Bone marrow (tissue), 2 donors: ENCODE results near the gene UBE2J1.
A peak's percentile ranks its signal among the peaks of the same experiment; 100 is the strongest.
"Not testable (repeated sequence)": the region's sequence is repeated elsewhere in the genome, so short reads cannot be mapped to it uniquely, and the experiment has no call there.

Experiments
- DNase-seq, 2 donors: peaks; one replicate each; lab custom pipeline; 2025; lab: John Stamatoyannopoulos, UW

Gene UBE2J1, protein sequence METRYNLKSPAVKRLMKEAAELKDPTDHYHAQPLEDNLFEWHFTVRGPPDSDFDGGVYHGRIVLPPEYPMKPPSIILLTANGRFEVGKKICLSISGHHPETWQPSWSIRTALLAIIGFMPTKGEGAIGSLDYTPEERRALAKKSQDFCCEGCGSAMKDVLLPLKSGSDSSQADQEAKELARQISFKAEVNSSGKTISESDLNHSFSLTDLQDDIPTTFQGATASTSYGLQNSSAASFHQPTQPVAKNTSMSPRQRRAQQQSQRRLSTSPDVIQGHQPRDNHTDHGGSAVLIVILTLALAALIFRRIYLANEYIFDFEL

DNA sequence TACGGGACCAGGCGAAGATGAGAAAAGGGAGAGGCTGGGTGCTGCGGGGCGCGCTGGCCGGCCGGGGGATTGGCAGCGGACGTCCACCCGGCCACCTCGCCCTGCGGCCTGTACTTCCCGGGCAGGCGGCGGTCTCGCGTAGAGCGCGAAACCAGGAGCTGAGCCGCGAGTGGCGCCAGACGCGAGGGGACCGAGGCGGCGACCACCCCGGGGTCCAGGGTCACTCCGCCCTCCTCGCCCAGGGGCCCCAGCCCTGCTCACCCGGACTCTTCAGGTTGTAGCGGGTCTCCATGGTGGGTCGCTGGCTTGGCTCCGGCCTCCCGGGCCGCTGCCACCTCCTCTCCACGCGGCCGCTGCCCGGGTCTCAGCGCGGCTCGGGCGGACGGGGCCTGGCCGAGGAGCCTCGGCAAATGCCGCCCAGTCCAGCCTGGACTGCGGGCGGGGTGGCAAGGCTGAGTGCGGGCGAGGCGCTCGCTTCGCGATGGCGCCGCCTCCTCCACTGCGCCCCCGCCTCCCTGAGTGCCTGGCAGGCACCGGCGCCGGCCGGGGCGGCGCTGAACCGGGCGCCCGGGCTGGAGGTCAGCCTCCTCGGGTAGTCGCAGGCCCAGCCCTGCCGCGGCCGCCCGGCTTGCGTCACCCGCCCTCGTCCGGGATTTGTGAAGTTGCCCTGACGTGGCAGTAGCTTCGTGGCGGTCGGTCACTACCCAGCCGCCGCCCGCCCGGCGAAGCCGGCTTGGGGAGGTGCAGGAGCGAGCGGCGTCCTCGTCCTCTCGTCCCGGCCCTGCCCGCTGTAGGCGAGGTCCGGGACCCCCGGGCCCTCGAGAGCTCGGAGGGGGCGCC lies at the start of gene UBE2J1:
TSS of gene UBE2J1 (minus strand) at position 445 of the 840 bp plus-strand sequence. CDS start at position 292, 153 bp downstream.
- DNase-seq = peak in 1 of 2 donors; percentile 78

DNA sequence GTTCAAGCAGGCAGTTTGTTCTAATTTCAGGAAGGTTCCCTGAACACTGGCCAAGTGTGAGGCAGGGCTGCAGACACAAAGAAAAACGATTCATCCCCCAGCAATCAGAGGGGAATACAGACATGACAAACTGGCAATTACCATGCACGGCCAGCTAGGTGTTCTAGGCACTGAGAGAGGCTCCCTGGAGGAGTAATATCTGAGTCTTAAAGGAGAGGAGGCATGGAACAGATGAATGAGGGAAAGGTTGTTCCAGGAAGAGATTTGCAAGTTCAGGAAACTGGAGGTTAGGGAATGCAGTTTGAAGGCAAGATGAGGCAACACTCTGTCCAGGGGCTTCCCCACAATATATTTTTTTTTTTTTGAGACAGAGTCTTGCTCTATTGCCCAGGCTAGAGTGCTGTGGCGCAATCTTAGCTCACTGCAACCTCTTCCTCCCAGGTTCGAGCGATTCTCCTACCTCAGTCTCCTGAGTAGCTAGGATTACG lies 48.4 kb upstream of the UBE2J1 start:
- no peak for DNase-seq

DNA sequence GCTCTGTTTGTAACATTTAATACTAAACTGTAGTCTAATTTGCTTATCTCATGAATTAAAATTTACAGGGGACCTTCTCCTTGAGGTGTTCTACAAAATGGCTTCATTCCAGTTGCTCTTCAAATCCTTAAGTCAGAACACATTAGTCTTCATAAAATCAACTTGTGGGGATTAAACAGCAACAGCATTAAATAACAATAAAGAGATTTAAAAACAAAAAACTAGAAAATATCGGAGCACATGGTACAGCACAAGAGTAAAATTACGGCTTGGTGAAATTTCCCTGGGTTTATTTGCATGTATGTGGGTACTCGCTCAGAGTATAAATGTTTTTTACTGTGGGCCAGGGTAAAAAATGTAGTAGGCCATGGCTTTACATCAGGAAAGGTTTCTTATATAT lies 47.5 kb upstream of the UBE2J1 start:
- DNase-seq = no peak

DNA sequence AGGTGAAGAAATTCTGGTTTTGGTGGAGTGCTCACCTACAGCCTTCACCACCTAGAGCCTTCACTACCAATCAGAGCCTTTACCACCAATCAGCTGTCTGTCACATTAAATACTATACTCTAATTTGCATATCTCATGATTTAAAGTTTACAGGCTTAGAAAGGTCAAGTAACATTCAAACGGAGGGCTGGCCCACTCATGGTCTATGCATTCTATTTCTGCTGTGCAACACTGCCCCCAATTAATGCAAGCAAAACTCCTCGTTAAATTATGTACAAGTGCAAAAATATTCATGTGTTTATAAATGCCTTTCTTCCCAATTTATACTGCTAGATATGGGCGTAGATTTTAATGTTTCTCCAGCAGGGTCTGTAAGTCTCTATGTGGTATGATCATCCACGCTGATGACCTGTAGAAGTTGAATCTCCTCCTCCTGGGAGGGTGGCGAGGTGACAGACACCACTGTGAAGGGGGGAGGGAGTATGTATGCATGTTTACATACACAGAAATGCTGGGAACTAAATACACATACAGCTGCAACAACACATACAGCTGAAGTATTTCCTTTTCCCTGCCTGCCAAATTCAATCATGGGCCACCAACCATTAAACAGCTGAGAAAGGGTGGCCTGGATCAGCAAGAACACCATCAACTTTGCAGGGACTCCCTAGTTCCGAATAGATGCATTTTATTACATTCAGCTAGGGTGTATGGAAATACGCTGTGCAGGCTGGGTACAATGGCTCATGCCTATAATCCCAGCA lies 46.4 kb upstream of the UBE2J1 start:
- no peak for DNase-seq

DNA sequence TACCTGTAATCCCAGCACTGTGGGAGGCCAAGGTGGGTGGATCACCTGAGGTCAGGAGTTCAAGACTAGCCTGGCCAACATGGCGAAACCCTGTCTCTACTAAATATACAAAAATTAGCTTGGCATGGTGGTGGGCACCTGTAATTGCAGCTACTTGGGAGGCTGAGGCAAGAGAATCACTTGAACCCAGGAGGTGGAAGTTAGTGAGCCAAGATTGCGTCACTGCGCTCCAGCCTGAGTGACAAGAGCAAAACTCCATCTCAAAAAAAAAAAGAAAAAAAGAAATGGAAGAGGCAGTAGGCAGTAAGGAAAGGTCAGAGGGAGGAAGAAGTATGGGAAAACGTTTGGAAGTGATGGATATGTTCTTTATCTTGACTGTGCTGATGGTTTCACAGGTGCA lies 45.4 kb upstream of the UBE2J1 start:
- DNase-seq = not testable (repeated sequence)

DNA sequence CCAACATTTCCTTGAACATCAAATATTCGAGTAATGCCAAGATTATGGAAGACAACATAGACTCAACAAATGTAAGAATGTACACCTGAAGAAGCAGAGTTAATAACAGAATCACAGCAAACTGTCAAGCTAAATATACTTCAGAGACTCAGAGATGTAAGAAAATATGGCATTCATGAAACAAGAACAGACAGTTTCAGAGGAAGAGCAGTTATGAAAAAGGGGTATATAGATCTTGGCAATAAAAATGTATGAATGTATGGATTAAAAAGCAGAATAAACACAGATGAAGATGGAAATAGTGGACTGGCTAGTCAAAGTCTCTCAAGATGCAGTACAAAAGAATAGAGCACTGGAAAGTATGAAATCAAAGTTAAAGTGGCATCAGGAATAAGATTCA lies 41.1 kb upstream of the UBE2J1 start:
- no peak for DNase-seq

DNA sequence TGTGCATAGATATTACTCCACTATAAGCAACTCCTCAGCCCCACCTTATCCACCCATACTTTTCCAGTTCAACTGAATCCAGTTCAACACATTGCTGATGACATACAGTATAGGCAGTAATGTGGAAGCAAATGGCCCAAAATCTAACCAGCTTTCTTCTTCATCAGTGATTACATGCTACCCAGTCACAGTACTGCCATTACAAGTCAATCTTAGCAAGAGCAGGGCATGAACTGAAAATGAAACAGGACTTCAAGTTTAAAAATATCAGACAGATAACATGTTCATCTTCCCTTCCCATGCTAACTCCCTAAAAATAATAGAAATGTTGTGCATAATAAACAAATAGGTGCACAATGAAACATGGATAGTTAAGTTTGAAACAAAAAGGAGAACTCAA lies 40.3 kb upstream of the UBE2J1 start:
- no peak for DNase-seq

DNA sequence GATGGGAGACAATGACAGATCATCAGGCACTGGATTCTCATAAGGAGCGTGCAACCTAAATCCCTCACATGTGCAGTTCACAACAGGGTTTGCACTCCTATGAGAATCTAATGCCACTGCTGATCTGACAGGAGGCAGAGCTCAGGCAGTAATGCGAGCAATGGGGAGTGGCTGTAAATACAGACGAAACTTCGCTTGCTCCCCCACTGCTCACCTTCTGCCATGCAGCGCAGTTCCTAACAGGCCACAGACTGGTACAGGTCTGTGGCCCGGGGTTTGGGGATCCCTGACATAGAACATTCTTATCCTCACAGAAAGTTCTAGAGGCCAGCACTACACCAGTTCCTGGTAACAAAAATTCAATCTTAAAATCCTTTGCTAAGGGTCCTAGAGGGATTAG lies 36.3 kb upstream of the UBE2J1 start:
- DNase-seq = no peak

DNA sequence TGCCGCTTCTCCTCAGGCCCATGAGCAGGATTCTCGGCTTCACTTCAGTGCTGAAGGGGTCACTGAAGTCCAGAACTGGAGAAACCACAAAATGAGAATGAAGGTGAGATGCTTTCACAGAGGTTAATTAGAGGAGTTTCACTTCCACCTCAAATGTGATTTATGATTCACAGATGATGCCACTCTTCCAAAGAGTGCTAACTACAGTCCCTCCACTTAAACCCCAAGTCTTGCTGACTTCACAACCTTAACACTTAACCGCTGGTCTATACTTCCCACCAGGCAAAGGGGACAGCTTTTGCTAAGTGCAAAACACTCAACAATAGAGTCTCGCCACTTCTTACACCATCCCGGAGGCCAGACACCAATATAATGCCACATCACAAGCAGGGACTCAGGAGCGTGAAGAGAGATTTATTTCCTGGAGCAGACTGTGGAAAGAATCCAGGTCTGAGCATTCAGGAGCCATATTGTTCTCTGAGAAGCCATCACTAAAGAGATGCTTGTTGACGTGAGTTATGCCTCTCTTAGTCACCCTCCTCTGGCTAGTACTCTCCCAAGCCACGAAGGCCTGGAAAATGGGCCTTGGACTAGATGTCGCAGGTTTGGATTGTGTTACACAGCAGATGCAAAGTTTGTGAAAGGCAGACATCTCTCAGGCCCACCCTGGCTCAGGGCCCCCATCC lies 35.1 kb upstream of the UBE2J1 start:
- no peak for DNase-seq

DNA sequence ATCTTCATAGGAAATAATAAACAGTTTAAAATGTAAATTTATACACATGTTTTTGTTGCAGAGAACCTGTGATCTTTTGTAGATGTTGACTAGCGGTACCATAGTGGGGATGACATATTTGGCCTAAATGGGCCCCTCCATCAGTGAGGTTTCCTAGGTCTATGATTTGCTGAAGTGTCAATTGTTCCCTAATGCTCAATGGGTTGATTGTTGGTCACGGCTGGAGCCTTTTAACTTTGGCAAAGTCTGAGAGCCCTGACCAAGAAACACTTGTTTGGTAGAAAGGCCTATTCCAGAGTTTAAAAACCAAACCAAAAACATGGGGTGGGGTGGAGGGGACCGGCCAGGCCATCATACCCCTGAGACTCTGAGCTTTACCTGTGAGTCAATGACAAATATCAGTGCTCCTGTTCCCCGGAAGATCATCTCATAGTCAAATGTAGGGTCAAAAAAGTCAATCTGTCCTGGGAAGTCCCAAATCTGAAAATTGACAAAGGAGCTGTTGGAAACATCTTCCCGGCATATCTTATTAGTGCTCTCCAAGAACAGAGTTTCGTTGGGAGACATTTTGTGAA lies 34.5 kb upstream of the UBE2J1 start:
- no peak for DNase-seq

DNA sequence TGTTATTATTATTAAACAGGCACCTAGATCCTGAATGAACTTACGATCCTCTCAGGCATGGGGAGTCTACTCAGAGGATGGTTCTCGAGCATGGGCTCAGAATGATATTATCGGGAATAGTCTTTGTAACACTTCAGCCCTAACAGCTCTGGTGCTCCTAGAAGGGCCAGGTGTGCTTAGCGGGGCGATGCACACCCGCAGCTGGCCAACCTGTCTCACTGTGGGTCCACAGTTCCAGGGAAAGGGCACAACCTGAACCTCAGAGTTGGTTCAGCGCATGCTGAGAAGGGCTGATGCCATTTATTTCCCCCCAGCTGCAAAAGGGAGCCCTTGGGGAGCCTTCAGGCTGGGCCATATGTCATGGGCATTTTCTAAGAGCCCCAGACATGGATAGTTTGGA lies 33.3 kb upstream of the UBE2J1 start:
- DNase-seq = no peak

DNA sequence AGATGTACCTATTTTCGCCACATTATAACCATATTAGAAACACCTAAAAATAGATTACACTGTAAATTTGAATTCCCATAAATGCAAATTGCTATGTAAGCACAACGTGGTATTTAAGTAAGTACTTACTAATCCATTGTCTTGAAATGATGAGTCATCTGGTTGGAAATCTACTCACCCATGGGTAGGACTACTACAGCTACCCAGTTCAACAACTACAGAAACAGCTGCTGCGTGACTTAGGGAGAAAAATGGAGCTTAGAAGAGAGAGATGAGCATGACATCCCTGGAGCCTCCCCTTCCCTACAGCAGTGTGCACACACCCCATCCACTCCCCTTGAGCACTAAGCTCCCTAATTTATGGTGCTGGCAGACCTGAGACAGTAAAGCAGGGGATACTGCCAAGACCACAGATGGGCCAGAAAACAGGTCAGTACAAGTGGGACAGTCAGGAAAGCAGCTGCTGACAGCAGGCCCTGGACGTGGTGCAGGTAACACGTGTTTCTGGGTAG lies 32.7 kb upstream of the UBE2J1 start:
- DNase-seq = no peak

DNA sequence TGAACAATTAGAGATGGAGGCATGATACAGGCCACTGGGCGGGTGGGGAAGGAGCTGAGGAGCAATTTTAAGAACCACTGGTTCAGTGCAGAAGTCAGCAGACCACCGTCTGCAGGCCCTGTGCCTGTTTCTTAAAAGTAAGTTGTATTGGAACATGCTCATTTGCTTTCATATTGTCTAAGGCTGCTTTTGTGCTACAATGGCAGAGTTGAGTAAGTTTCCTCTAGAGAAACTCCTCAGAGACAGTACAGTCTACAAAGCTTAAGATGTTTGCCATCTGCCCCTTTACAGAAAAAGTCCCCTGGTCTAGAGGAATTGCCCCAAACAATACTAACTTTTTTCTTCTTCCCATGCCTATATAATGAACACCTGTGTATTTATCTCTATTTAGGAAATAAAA lies 28.5 kb upstream of the UBE2J1 start:
- DNase-seq = no peak

DNA sequence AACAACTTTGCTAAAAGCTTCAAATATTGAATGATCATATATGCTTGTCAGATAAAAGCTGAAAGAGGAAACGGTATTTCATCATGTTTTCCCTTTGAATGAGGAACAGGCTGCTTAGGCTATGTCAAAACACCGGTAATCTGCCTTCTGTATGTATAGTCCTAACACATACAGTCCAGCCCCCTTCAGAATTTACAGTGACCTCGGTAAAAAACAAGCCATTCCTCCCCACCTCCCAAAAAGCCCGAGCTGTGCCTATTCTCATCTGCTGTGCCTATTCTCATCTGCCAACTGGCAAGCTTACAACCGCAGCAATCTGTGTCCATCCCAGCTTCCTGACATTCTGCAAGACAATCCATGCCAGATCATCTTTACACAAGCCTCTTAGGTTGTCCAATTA lies 26.8 kb upstream of the UBE2J1 start:
- DNase-seq = peak in 1 of 2 donors; percentile 48

DNA sequence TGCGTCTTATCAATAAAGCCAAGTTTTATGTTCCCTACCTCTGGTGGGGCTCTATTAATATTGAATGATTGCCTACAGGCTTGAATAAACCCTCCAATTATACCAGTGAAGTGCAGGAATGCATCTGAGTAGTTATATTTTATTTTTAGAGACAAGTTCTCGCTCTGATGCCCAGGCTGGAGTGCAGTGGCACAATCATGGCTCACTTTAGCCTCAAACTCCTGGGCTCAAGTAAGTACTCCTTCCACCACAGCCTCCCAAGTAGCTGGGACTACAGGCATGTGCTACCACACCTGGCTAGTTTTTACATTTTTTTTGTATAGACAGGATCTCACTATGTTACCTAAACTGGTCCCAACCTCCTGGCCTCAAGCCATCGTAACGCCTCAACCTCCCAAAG lies 26.1 kb upstream of the UBE2J1 start:
- DNase-seq = no peak

DNA sequence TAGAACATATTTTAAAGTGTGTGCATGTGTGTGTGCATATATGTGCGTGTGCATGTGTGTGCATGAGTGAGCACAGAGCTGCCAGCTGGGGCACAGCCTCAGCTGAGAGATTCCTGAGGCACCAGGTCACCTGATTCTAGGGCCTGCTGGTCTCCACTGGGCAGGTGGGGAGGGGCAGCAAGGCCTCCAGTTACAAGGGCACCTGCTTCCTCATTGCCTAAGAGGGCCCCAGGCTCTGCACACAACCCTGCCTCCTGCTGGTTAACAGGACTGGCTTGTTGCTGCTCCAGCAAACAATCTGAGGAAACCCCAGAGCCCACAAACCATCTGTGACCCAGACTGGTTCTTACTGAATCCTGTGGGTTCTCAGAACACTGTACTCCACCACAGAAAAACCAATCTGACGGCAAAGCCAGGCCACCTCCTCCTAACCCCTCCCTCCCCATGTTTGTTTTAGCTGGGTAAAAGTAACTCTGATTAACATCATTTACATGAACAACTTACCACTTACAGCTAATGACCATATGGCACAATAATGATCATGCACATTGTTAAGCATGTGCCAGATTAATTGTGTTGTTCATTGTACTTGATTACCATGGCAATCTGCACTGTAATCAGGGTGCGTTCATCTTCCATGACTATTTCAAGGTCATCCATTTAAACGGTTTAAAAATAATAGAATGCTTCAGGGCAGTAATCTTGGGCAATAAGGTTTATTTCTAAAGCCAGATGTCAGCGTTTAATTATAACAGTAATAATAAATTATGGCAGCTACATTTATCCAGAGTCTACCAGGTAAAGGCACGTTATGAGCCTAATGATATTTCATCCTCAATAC lies 23.1 kb upstream of the UBE2J1 start:
- DNase-seq = peak in 1 of 2 donors; percentile 57

DNA sequence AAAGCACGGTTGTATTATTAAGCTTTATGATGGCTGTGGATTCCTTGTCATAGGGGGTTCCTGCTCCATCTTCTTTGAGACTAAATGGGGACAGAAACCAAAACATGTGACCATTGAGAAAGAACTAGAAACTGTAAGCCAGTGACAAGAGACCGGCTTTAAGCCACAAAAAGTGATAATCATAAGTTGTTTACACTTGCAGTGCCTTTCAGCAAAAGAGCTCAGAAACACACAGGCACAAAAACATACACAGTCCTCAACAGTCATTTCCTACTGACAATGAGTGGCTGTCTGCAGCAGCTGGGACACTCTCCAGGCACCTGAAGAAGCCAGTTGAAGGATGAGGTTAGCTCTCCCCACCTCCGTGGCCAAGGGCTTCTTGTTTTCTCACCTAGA lies 20.0 kb upstream of the UBE2J1 start:
- DNase-seq = no peak

DNA sequence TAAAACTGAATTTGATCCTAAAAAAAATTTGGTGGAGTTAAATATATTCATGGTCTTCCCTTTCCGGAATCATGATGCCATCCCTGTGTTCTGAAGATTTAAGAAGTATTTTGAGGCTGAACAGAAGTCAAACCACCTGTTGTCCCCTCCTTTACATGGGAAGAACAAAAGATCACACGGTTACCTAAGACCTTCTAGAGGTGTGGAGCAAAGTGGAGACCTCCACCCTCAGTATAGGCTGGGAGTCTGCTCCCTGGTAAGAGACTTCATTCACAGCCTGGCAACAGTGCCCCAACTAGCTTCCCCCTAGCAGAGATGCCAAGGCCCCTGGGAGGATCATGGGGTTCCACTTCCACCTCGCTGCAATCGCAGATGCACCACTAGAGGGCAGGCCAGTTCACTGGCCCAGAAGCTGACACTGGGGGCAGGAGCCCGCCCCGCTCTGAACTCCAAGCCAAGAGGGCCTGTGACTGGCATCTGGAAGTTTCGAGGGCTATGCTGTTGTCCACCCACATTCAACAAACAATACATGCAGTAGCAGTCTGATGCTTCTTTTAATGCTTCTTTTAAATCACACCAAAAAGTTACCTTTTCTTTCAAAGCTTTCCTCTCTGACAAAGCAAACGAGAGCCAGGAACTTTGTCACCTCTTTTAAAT lies 19.5 kb upstream of the UBE2J1 start:
- peak; percentile 28 to 83 for DNase-seq

DNA sequence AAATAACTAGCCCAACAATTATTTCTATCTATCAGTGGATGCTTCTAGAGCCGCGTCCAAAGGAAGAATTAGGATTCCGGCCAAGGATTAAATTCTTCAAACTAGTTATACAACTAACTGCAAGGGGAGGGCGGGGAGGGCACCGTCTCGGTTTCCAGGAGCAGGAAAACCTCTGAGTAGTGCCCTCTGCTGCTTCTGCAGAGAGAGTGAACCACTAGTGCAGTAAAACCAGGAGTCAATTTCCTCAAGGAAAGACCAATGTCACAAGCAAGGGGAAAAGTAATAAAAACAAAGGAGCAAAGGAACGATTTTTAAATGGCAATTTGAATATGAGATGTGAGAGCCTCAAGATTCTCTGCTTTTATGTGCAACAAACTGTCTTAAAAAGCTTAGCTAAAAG lies 16.5 kb upstream of the UBE2J1 start:
- DNase-seq = no peak

DNA sequence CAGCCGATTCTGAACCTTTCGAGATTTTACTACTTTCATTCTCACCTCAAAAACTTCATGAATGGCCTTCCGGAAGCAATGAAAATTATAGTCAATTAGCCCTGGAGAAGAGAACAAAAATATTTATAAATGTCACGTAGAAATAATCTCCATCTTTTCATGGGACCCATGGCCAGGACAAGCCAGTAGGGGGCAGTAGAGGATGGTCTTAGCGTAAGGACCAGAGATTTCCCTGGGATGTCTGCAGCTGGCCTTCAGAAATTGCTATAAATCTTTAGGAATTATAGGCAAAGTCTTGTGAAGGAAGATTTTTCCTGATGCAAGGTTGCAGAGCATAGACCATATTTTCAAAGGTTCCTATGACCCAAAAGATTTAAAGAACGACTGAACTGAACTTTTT lies 15.6 kb upstream of the UBE2J1 start:
- peak in 1 of 2 donors; percentile 33 for DNase-seq
